Stomach (tissue), 4 donors: ENCODE data around the gene HTR2A.

Experiments used
- CTCF ChIP-seq, 7 experiments: fragments of 450-650 bp in 4 of 7; fragments of 200-600 bp in 3 of 7; sonication (generic) in 3 of 7; IDR thresholded peaks; one replicate each; pipeline ENCODE4 v1.5.1; 2016 to 2019; ENCODE audit warnings: antibody characterized with exemption in 7 of 7, control low read depth in 2 of 7, mild to moderate bottlenecking in 1 of 7
- POLR2A ChIP-seq, 4 donors: fragments of 450-650 bp; IDR thresholded peaks; one replicate each; pipeline ENCODE4 v1.6.1; 2016; ENCODE audit warnings: antibody characterized with exemption in 4 of 4, control low read depth in 2 of 4, mild to moderate bottlenecking in 1 of 4, moderate library complexity in 1 of 4
- POLR2AphosphoS5 ChIP-seq, 3 donors: sonication (generic); formaldehyde crosslinking; IDR thresholded peaks; one replicate each; pipeline ENCODE4 v1.6.1; 2016; ENCODE audit warnings: antibody characterized with exemption in 3 of 3

- TF ChIP-seq CTCF (IDR thresholded peaks at IDR 0.05) (no peak), POLR2AphosphoS5 (IDR thresholded peaks at IDR 0.05) (no peak), POLR2A (IDR thresholded peaks at IDR 0.05) (no peak)
These were observed 44.7 kb downstream of the HTR2A start for GRCh38 chr13:46852168-46852567.
